Measurements from ENCODE around the gene TTLL7. TPM values are rescaled to one million over a fixed set of nuclear protein-coding genes. Genes with fewer than 3 reads are reported as not detected.
"Not testable (repeated sequence)": the region's sequence is repeated elsewhere in the genome, so short reads cannot be mapped to it uniquely, and the experiment has no call there.

The TTLL7 gene
- total RNA-seq, 1 donor from 2014 or later = 14.0 TPM

DNA sequence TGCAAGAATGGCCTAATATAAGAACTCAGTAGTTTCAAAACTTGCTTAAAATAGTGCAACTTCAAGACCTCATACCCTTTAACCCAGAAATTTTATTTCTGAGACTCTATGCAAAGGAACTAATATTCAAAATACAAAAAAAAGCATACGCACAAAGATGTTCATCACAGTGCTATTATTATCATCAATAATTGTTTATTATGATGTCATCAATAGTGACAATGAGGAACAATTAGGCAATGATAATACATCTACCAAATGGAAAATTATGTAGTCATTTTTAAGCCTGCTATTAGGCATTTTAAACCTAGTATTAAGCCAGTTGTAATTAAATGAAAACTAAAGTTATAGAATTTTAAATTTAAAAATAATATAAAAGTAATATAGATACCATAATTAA, 3.3 kb downstream of the TTLL7 start:
- no peak for DNase-seq (ENCODE audit: low read depth)

DNA sequence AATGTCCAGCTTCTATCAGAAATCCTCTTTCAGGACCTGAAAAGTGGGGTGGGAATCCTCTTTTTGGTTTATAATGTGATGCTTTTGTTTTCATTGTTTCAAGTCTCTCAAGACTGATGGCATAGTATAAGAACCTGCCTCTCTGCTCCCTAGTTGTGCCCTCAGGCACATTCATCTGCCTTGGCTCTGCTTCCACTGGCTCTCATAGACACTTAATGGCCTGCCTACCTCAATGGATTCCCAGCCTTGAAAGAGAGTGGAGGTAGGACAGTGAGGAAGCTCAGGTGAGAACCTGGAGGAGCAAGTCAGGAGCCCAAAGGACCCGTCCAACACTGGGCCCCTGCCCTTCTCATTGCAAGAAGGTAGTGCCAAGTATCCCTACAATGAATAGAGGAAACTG, 4.8 kb downstream of the TTLL7 start:
- no peak for DNase-seq (ENCODE audit: low read depth)

DNA sequence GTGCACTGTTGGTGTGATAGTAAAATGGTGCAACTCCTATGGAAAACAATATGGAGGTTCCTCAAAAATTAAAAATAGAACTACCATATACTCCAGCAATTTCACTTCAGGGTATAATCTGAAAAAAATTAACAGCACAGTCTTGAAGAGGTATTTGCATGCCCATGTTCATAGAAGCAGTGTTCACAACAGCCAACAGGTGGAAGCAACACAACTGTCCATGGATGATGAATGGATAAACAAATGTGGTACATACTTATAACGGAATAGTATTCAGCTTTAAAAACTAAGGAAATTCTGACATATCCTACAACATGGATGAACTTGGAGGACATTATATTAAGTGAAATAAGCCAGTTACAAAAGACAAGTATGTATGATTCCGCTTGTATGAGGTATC, 8.2 kb downstream of the TTLL7 start:
- no peak for DNase-seq (ENCODE audit: low read depth)

DNA sequence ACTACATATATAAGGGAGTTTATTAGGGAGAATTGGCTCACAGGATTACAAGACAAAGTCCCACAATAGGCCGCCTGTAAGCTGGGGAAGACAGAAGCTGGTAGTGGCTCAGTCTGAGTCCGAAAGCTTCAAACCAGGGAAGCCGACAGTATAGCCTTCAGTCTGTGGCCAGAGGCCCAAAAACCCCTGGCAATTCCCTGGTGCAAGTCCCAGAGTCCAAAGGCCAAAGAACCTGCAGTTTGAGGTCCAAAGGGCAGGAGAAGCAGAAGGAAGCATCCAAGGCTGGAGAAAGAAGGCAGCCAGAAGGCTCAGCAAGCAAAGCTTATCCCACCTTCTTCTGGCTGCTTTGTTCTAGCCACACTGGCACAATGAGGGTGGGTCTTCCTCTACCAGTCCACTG, 13.9 kb downstream of the TTLL7 start:
- no peak for DNase-seq (ENCODE audit: low read depth)

DNA sequence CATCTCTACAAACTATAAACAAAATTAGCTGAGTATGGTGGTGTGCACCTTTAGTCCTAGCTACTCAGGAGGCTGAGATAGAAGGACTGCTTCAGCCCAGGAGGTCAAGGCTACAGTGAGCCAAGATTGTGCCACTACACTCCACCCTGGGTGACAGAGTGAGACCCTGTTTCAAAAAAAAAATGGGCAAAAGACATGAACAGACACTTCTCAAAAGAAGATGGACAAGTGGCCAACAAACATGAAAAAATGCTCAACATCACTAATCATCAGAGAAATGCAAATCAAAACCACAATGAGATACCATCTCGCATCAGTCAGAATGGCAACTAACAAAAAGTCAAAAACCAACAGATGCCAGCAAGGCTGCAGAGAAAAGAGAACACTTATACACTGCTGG, 15.0 kb downstream of the TTLL7 start:
- not testable (repeated sequence) for DNase-seq (ENCODE audit: low read depth)

DNA sequence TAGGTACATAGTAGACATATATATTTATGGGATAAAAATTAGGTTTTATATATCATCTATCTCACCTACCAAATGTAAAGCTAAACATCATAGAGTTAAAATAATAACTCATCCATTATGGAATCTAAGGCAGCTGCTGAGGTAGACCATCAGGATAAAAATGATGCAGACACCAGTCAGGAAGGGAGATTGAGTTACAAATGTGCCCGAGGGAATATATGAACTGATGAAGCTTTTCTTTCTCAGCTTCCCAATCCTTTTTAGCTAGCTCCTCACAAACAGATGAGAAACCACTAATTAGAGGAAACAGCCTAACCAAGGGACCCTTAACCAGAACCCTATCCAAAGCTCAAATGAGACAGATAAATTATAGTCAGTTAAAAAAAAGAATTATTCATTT, 20.9 kb downstream of the TTLL7 start:
- DNase-seq (ENCODE audit: low read depth) = no peak

DNA sequence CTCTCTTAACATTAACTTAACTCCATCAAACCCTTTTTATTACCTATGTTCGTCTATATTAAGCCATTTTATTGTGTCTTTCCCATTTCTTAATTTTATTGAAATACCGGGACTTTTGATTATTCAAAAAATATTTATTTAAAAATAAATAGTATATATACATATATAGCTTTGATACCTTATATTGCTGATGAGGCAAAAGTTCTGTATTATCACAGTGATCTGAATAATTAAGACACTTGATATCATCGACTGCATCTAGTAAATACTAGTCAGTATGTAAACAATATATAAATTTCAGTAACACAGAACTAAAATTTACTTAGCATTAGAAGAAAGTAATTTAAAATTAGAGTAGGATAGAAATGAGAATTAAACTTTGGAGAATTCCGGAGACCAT, 22.0 kb downstream of the TTLL7 start:
- no peak for DNase-seq (ENCODE audit: low read depth)

DNA sequence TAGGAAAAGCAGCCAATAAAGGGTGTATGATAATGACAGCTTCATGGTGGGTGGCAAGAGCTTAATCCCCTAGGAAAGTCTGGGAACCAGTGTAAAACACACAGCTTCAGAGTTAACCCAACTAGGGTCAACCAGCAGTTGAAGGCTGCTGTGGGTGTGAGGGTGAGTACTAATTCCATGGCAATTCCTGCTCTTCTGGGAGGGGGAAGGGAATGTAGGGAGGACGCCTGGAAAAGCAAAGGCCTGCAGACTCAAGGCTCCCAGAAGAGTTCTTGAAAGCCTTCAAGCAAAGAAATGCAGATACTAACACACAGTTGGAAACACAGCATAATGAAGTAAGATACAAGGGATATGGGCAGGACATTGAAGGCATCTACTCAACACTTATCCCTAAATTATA, 28.1 kb downstream of the TTLL7 start:
- DNase-seq (ENCODE audit: low read depth) = no peak

DNA sequence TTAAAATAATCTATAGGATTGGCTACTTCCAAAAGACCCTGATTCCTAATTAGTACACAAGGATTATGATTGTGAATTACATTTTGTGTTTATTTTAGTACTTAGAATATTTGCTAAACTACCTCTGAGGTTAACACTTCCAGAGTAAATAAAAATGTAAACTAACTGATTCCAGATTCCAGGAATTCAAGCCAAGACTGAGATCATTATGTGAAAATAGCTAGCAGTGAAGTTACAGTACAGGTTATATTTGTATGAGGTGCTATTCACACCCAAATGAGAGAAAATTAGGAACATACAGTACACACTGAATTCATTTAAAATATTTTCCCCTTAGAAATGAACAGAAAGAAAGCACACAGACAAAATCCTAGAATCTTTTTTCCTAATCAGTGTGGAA, 28.8 kb downstream of the TTLL7 start:
- no peak for DNase-seq (ENCODE audit: low read depth)

DNA sequence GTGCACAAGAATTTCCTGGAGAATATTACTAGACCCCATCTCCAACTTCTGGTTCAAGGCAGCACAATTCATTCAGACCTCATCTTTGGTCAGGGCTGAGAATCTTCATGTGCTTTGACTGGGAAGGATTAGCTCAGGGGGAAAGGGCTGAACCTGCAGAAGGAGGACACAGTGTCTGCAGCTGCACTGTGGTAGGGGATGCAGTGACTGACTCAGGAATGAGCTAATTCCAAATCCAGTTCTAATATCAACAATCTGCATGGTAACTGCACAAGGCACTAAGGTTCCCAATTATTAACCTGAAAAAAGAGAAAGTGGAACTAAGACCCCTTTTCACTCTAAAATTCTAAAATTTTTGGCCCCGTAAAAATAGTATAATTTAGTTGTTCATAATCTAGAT, 31.6 kb downstream of the TTLL7 start:
- no peak for DNase-seq (ENCODE audit: low read depth)

DNA sequence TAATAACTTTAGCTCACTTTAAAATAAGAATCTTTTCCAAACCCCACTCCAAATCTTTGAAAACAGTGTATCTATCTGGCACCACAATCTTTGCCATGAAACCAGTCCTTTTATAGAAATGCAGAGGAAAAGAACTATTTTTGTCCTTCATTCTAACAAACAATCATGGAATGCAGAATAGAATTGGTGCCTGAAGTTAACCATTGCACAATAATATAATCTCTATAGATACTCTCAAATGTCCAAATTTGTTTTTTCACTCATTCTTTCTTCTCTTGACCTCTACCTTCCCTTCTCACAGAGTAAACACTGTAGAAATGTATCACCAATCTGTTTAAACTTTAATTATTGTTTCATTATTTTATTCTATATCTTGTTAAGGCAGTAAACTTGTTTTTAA, 34.8 kb downstream of the TTLL7 start:
- DNase-seq (ENCODE audit: low read depth) = no peak

DNA sequence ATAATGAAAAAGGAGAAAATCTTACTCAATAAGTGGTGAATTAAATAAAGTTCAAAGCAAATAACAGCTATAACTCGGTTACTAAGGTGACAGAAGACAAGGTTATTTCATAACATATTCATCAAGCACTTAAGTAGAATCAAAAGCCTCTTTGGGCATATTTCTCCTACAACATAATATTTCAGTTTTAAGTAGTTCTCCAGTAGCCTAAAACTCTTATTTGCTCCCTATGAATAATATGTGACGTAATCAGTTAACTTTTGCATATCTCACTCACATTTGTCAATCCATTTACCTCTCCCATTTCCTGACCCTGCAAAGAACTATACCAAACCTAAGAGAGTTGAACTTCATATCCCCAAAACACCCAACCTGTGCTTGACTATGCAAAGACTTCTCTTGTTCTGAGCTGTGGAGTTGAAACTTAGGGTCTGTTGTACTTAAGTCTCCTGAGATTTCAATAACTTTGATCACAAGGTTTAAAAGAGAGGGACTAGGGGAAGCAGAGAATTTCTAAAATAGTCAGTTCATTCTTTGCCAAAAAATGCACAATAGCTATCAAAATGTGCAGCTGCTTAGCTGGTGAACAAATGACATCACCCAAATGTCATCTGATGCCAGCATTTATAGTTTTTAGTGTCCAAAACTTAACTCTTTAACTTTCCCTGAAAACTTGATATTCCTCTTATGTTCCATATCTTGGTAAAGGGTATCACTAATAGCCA, 37.2 kb downstream of the TTLL7 start:
- DNase-seq (ENCODE audit: low read depth) = no peak

DNA sequence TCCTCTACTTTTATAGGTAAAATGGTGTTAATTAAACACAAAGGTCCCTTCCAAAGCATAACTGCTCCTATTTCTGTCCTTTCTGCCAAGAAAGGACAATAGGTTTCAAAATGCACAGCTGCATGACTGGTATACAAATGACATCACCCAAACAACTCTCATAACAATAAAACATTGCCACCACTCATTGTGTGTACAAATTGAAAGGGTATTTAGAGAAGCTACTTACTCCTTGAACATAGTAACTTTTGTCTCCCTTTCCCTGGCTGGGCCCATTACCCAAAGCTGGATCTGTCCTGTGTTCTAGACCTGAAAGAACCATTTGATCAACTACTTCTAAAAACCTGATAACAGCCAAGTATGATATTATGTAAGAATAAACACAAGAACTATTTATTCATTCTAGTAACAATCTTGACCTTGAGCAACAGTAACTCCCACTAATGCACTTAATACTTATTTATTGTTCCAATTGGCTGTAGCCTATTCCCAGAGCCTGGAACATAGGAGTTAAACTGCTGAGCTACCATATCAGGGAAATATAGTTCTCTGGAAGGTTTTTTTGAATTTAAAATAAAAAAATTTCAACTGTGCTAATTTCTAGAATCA, 38.2 kb downstream of the TTLL7 start:
- DNase-seq (ENCODE audit: low read depth) = no peak

DNA sequence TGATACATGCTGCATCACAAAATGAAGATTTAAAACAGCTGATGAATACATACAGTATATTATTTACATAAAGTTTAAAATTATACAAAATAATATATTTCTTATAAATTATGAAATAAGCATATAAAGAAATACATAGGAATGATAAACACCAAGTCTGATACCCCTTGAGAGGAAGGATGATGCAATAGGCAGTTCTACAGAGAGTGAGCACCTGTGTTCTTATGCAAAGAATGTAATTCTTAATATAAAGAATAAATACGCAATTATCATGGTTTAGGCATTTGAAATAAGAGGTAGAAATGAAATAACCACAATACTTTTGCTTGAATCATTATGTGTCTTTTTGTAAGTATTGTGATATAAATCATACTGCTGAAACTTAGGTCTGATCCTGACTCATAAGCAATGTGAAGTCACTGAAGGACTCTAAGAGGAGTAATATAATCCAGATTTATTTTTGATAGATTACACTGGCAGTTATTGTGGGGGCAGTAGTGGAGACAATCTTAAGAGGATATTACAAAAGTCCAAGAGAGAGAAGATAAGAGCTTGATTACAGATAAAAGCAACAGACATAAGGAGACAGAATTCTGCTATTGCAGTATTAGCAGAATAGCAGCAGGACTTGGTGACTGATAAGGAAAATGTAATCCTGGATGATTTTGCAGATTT, 39.0 kb downstream of the TTLL7 start:
- peak; percentile 1 for DNase-seq (ENCODE audit: low read depth)

DNA sequence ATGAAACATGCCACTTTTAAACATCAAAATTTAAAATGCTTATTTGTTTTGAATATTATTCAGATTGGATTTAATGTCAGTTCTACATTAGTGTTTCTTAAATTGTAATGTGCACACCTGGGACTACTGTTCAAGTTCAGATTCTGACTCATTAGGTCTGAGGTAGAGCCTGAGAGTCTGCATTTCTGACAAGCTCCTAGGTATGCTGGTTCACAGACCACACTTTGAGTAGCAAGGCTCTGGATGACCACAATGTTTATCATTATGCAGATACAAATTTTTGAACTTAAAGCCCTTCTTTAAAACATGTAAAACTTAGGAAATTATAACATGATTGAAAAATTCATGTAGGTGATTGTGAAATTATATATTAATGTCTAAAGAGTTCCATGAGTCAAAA, 40.2 kb downstream of the TTLL7 start:
- DNase-seq (ENCODE audit: low read depth) = no peak

DNA sequence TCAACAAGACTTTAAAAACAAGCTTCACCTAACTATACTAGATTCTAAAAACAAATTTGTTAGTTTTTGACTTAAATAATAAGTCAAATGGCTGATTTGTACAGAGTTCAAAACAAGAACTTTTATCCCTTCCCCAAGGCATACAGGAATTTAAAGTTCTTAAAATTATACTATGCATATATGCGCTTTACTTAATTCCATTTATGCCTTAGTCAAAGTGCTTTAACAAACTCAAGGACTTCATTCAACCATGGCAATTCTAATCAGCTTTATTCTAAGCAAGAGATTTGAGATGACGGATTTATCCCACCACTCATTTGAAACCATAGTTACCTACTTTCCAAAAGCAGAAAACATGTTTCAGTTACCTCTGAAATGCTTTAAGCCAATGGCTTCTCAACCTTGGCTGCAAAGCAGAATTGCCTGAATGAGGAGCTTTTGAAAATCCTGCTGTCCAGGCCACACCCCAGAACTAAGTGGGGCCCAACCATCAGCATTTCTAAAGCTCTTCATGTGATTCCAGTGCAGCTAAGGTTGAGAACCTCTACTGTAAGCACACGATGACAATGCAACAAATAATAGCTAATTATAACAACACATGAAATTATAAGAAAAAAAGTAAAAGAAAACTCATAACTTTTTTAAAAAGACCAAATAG, 44.6 kb downstream of the TTLL7 start:
- no peak for DNase-seq (ENCODE audit: low read depth)

DNA sequence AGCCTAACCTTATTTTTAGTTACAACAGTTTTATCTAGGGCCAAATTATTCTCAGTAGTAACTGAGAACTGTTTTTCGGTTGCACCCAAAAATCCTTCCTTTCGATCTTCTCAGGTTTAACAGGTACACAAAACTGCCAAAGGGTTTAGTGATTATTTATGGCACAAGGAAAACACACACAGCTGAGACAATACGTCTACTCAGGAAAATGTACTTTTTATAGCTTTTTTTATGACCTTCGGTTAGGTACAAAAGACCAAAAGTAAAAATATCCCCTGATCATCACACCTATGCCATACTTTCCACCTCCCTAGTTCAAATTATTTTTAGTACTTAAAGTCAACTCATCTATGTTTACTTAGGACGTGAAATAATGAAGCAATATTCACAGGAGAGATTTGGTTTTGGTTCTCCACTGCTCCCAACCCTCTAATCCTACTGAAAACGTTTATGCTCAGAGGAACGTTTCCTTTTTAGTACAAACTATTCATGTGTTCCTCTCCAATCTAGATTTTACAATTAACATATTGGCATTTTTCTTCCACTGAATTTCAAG, 48.7 kb downstream of the TTLL7 start:
- no peak for DNase-seq (ENCODE audit: low read depth)

DNA sequence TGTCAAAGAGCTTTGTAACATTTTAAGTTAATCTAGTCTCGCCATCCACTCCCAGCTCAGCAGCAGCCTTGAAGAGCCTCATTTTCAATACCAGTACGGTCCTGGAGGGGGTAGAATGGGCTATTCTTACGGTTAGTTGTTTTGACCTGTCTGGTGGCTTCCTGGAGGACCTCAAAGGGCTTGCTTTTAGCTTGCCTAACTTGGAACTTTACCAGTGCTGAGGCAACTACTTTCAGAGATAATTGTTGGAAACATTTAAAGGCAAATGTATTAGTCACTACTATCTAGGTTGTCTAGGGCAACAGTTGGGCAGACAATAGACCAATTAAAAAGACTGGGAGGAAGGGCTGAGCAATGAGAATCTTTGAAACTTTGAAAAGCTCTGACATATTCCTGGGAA, 56.0 kb downstream of the TTLL7 start:
- DNase-seq (ENCODE audit: low read depth) = no peak

DNA sequence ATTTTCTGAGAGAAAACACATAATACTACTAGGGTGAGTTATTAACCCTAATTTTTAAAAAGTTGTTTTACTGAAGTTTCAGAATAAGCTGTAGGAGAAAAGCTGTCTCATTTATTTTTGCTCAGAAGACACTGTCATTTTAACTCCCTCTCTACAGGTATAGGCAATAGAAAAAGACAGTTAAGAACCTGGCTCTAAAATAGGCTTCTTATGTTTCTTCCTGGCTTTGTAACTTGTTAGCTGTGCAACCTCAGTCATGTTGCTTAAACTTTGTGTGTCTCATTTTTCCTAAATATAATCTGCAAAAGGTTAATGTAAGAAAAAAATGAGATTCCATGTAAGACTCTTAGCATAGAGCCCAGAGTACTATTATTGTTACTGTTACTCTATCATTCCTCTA, 64.4 kb downstream of the TTLL7 start:
- DNase-seq (ENCODE audit: low read depth) = no peak

DNA sequence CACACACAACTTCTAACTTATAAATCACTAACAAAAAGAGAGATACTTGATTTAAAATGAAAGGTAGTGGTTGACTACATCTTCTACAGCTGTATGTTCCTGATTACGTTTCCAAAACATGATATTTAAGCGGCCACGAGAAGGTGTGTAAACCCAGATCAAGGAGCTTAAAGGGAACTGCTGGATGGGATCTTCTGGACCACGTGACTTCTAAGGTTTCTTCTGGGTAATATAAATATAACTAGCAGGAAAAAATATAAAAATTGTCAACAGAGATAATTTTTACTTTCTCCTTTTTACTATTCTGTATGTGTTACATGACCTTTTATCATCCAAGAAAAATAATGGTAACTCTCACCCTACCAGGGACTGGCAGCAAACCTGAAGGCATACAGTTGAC, 66.2 kb downstream of the TTLL7 start:
- DNase-seq (ENCODE audit: low read depth) = no peak

DNA sequence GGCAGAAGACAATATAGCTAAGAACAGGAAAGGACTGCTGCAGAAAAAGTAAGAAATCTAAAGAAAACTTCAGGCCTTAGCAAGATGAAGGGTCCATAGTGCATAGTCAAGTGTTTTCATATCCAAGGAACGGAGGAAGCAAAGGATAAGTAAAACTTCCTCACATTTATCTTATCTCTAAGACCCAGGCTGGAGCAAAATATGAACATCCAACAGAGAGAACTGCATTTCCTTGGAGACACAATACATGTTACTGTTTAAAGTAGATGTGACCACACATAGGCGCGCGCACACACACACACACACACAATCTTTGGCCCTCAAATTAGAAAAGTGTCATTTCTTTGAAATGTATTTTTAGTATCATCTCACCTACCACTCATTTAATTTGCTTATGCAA, 66.7 kb downstream of the TTLL7 start:
- no peak for DNase-seq (ENCODE audit: low read depth)

DNA sequence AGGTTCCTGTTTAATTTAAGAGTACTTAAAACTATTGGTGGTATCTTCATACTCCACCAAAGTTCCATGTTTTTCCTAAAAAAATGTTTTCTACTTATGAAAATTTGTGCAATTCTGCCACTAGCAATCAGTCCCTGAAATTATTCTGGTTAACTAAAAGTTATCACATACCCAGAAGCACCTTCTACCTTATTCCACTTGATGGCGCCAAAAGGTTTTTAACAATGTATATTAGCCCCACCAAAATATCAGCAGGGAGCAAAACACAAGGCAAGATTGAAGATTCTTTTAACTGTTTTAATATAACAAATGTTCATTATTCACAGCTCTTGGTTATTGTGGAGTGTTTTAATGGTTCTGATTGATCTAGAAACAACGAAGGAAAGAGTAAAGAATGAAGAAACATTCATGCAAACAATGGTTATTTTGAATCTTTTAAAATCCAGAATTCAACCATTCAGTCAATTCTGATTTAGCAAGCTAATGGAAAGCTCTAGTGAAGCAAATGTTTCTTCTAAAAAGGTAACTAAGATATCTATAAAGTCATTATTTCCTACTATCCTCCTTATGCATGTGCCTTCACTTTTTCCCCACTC, 67.2 kb downstream of the TTLL7 start:
- peak; percentile 42 for DNase-seq (ENCODE audit: low read depth)

All from renal cortical epithelial cell (primary cell).